HG03520 (cell line): Measurements from ENCODE around the gene FFAR2.
"Not testable (repeated sequence)": the region's sequence is repeated elsewhere in the genome, so short reads cannot be mapped to it uniquely, and the experiment has no call there.

Source experiments
- ATAC-seq: cut with Tn5 transposase; IDR thresholded peaks from one replicate; pipeline ENCODE4 v1.9.1; 2021; ENCODE audit warnings: mild to moderate bottlenecking, moderate library complexity; ENCODE audit not compliant: unreplicated experiment

The FFAR2 gene

GRCh38 chr19:35451338-35452096 is 3.5 kb downstream of the FFAR2 start:
- ATAC-seq: no peak

GRCh38 chr19:35454663-35455062 is 6.6 kb downstream of the FFAR2 start:
- ATAC-seq: no peak

- no peak for ATAC-seq
Observed at GRCh38 chr19:35455616-35456201, 7.7 kb downstream of the FFAR2 start.

GRCh38 chr19:35457173-35457572 is 9.1 kb downstream of the FFAR2 start:
- no peak for ATAC-seq

- no peak for ATAC-seq
Observed at GRCh38 chr19:35458192-35458591, 10.1 kb downstream of the FFAR2 start.

- no peak for ATAC-seq
Observed at GRCh38 chr19:35458731-35459391, 10.8 kb downstream of the FFAR2 start.

- no peak for ATAC-seq
Observed at GRCh38 chr19:35459414-35460082, 11.5 kb downstream of the FFAR2 start.

- no peak for ATAC-seq
Observed at GRCh38 chr19:35460608-35461007, 12.6 kb downstream of the FFAR2 start.

GRCh38 chr19:35461060-35461459 is 13.0 kb downstream of the FFAR2 start:
- no peak for ATAC-seq

GRCh38 chr19:35461788-35462187 is 13.7 kb downstream of the FFAR2 start:
- not testable (repeated sequence) for ATAC-seq

GRCh38 chr19:35462476-35462953 is 14.5 kb downstream of the FFAR2 start:
- peak; percentile 57 for ATAC-seq

GRCh38 chr19:35462956-35463355 is 14.9 kb downstream of the FFAR2 start:
- ATAC-seq: peak; percentile 24

- ATAC-seq: no peak
Observed at GRCh38 chr19:35466259-35466658, 18.2 kb downstream of the FFAR2 start.

- no peak for ATAC-seq
Observed at GRCh38 chr19:35468637-35469036, 20.6 kb downstream of the FFAR2 start.

GRCh38 chr19:35470128-35470527 is 22.1 kb downstream of the FFAR2 start:
- ATAC-seq: no peak

- not testable (repeated sequence) for ATAC-seq
Observed at GRCh38 chr19:35471075-35471474, 23.0 kb downstream of the FFAR2 start.

GRCh38 chr19:35471946-35472345 is 23.9 kb downstream of the FFAR2 start:
- ATAC-seq: no peak

- ATAC-seq: no peak
Observed at GRCh38 chr19:35474104-35474503, 26.0 kb downstream of the FFAR2 start.

- not testable (repeated sequence) for ATAC-seq
Observed at GRCh38 chr19:35474594-35474993, 26.5 kb downstream of the FFAR2 start.

- no peak for ATAC-seq
Observed at GRCh38 chr19:35476149-35476548, 28.1 kb downstream of the FFAR2 start.
